Skeletal muscle cell (primary cell): Measurements from ENCODE around the gene TACR1.
"Not testable (repeated sequence)": the region's sequence is repeated elsewhere in the genome, so short reads cannot be mapped to it uniquely, and the experiment has no call there.

Experiments used
- DNase-seq: peaks from one replicate; pipeline ENCODE4 v3.0.0-alpha.2; 2010; ENCODE audit warnings: low read depth
- H3K4me3 ChIP-seq: 2 replicates; pipeline ENCODE4 v1.5.1; 2011; ENCODE audit warnings: low read depth, mild to moderate bottlenecking, control low read depth, low read length, moderate library complexity

TACR1 gene

DNA sequence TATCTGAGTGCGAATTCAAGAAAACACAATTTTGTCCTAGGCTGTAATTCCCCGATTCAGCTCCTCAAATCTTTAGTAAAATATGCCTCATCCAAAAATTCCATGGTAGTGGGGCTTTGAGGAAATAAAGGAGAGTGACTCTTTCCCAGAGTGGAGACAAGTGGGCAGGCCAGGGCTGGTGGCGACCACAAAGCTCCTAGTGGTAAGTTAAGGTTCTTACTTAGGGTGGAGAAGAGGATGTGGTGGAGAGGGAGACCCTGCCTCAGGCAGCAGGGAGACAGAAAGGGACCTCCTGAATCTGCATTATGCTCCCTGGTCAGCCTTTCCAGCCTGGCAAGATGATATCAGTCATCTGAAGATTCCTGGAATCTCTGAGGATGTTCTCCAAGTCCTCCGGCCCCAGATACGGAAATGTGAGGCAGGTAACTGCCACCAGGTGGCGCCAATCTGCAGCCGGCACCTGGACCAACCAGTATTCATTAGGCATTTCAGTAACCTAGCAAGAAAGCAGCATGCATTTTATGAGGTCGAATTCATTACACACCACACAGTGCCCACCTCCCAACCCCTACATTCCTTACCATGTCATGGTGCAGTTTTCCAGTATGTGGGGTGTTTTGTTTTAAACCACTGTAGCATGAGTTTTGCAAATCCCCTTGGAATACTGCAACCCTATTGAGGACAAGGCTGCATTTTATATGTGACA lies 134.5 kb downstream of the TACR1 start:
- DNase-seq = no peak
- H3K4me3 ChIP-seq = no peak overlapping the region

DNA sequence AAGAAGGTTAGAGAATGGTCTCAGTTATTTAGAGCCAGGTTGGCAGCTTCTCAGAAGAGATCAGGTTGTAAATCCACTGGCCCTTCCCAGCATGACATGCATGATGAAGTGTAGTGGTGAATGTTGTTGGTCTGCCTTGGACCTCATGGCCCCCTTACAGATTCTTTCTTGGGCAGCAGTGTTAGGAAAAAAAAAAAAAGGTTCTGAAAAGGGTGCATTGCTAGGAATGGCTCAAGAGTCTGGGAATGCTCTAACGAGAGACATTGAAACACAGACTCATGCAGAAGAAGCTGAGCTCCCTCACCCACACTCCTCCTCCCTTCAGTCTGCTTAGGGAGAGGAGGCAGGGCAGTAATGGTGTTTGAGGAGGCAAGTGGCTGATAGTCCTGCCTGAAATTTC lies 135.4 kb downstream of the TACR1 start:
- H3K4me3 ChIP-seq = no peak overlapping the region
- no peak for DNase-seq

DNA sequence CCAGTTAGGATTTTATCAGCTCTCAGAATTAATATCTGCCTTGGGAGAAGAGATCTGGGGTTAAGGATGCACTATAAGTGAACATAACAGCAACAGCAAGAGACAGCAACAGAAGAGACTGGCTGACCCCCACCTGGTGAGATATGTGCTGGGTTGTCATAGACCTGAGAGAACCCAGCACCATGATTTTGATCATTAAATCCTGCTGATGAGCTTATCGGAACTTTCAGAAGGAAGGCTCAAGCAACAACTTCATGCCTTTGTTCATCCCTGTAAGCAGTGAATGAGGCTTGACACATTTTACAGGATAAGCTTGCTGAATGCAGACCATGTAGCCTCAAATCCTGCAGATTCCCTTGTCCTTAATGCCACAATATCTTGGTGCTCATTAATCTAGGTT lies 140.9 kb downstream of the TACR1 start:
- DNase-seq = no peak
- H3K4me3 ChIP-seq = no peak overlapping the region

DNA sequence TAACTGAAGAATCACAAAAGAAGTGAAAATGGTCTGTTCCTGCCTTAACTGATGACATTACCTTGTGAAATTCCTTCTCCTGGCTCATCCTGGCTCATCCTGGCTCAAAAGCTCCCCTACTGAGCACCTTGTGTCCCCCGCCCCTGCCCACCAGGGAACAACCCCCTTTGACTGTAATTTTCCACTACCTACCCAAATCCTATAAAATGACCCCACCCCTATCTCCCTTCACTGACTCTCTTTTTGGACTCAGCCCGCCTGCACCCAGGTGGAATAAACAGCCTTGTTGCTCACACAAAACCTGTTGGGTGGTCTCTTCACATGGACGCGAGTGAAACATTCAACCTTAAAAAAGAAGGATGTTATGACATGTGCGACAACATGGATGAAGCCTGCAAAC lies 142.2 kb downstream of the TACR1 start:
- not testable (repeated sequence) for DNase-seq

DNA sequence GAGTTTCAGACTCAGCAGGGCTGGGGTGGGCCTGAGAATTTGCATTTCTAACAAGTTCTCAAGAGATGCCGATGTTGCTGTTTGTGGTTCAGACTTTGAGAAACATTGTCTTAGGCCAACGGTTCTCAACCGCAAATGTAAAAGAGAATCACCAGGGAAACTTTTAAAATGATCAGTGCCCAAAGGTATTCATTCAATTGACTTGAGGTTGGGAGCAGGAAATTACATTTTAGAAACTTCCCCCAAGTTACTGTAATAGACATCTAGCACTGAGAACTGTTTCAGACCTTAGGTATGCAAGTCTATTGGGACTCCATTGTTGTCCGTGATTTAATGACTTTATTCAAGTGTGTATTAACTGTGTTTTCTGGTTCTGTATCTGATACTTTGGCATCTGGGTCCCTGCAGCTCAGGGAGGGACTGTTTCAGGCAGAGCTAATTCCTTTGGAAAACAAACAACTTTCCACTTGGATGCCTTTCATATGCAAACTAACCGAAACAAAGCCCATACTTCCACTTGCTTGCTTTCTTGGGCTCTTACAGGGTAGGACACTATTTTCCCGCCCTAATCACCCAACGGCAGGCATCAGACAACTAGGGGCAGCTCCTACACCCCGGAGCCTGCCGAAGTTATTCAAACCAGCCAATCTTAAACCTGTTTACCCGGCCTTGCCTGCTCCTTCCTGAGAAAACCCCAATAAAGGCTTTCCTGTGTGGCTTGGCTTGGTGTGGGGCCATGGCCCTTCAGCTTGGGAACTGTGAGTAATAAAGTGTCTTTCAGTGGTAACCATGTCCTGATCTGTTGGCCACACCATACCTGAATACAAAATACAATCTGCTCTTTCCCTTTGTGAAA lies 143.3 kb downstream of the TACR1 start:
- no peak overlapping the region for H3K4me3 ChIP-seq
- no peak for DNase-seq

More for the DNA sequence above, 142.2 kb downstream of the TACR1 start:
- not testable (repeated sequence) for H3K4me3 ChIP-seq

DNA sequence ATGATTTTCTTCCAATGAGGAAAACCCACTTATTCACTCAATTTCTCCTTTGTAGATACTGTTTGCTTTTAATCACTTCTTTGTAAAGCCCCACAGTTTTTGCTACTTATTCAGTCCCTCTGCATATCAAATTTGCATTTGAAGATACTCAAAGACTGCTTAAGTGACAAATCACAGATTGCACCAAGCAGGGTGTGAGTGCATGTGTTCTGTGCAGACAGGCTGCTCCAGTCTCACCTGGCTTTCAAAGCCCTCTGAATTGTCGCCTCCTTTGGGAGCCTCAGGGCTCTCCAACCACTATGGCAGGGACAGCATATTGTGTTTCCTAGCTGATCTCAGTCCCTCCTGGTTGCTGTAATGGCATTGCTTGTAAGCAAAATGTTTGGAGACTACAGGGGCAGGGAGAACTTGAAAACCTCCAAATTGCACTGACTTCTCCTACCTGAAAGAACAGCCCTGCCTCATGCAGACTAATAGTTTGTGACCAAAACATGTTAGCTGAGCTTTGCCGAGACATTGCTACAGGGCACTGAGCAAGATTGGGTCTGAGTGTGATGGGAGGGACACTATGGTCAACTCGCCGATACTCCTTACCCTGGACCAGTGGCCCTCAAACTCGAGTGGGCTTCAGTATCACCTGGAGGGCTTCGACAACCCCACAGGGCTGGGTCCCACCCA lies 144.0 kb downstream of the TACR1 start:
- no peak for DNase-seq
- no peak overlapping the region for H3K4me3 ChIP-seq

DNA sequence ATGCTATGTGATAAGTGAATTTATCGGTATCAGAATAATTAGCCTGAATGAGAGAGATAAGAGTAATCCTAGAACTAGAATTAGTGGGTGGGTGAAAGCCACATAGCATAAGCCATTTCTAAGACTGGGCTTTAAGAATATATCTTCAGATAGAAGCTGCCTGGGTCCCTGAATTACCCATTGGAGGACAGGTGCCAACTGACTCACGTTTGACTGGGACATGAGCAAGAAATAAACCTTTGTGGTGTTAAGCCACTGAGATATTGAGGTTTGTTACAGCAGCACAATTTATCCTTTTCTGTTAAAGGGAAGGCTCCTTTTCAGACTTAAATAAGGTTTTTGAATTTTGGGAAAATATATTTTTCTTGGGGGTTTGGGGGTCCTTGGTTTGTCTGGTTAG lies 145.0 kb downstream of the TACR1 start:
- H3K4me3 ChIP-seq = no peak overlapping the region
- DNase-seq = no peak

DNA sequence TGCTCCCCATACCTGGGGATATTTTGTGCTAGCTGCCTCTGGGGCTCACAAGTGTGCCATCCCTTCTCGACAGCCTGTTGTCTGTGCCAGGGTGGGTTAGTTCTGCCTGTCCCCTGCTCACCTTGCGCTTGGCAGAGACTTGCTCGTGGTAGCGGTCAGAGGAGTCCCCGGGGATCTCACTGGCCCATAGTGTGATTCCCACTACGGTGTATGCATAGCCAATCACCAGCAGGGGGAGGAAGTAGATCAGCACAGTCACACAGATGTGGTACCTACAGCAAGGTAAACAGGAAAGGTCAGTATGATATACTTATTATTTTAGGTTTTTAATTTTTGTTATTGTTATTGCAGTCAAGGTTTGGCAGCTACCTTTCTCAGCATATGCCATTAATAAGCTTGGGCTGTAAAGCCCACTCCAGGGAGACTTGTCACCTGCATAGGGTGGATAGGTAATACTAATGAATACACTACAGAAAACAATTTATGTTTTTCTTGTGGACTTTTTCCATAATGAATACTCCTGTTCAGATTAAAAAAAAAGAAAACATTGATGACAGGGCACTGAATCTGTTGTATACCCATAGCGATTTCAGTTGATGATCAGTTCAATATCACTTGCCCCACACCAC lies 145.7 kb downstream of the TACR1 start:
- no peak overlapping the region for H3K4me3 ChIP-seq
- DNase-seq = no peak

DNA sequence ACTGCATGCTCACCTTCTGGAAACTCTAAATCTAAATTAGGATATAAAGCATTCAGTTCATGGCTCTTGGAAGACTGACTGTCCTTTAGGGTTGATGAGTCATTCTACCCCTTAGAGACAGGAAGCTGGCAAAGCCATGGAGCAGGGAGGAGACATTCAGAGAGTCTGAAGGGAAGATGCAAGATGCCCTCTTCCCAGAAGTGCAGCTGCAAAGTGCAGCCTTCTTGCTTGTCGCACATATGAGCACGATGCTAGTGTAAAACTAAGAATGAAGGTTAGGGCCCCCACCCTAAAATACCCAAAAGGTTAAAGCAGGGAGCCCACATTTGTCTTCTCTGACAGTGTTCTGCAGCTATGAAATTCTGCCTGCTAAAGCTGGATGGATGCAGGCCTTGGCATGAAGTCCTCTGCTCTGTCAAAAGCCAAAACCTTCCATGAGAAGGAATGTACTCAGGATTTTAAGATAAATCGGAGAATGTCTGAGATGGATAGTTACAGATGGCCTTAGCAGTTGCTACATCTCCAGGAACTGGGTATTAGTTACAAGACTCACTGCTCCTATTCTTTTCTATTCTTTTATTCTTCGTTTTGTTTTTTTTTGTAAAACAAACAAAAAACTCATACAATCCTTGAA lies 151.2 kb downstream of the TACR1 start:
- H3K4me3 ChIP-seq = no peak overlapping the region
- peak; percentile 15 for DNase-seq

DNA sequence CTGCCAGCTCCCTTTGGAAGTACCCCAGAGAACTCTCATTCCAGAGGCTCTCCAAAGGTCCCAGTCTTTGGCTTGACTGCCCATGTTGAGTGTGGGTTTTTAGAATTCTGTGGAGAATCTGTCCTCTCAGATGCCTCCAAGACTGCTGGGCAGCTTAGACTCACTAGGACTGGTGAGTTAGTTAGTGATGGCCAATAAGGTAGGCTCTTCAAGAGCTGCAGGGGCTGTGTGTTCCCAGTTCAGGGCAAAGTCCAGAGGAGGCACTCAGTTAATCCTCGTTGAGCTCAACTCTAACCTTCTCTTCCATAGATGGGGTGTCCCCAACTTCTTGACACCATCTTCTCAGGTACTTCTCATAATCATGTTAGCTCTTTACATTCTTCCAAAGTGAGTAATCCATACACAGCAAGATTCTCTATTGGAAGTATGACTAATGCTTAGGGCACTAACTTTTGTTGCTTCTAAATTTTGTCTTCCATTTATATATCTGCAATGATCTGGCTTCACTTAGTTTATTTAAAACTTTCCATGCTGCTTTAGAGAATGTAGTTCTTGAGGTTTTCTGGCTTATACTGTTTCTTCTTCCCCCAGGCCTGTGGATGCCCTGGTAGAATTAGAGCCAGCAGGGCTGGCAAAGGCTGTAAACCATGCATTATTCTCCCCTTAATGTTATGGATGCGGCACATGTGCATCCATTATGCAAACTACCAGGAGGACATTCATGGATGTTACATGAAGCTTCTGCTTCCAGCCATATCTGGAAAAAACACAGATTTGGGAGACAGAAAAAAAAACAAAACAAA lies 151.9 kb downstream of the TACR1 start:
- no peak overlapping the region for H3K4me3 ChIP-seq

DNA sequence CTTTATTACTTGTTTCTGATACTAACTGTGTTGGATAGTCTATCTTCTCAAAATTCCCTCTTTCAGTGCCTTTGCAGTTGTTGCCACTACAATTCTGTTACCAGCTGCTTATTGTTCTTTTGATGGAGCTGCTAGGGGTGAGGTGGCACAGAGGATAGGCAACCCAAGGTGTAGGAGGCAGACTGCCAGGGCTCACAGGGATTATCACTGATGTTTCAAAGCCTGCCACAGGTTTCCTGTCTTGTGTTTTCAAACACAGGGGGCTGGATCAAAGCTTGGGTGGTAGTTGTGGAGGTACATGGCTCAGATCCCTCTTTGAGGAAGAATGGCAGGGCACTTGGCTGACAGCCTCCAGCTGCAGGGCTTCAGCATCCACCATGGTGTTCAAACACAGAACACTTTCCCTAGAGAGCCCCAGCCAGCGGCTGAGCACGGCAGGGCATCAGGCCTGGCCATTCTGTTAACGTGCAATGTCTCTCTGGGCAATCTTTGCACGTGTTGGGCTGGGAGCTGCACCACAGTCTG lies 153.7 kb downstream of the TACR1 start:
- DNase-seq = no peak

More for the DNA sequence above, 151.9 kb downstream of the TACR1 start:
- DNase-seq = peak; percentile 3

DNA sequence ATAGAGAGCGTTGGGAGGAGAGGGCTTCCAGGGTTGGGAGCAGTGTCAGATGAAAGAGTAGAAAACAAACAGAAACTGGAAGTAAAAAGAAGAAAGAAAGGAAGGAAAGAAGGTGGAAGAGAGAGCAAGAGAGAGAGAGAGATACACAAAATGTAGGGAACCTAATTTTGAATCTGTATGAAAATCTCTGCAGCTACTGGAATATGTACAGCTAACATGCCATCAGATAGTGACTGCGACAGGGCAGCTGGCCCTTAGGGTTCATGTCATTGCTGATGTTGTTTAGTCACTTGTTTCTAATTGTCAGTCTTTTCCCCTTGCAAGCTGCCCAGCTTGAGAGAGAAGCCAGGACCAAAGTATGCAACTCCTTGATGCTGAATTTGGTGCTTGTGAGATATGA lies 155.0 kb downstream of the TACR1 start:
- no peak overlapping the region for H3K4me3 ChIP-seq
- no peak for DNase-seq

More for the DNA sequence above, 153.7 kb downstream of the TACR1 start:
- no peak overlapping the region for H3K4me3 ChIP-seq

DNA sequence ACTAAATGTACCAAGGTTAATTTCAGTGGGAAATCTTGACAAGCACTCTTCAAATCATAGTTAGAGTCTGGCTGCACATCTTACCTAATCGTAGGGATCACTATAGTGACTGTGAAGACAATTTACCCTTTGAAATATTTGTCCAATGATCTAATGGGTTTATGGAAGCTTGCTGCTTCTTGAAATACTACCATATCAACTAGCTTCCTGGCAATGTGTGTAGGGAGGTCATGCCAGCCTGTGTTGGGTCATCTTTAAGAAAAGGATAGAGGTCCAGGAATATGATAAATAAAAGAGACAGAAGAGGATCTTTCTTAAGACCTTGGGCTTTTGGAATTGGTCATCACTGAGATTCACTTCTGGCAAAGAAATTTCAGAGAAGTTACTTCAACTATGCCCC lies 156.5 kb downstream of the TACR1 start:
- H3K4me3 ChIP-seq = no peak overlapping the region
- no peak for DNase-seq

DNA sequence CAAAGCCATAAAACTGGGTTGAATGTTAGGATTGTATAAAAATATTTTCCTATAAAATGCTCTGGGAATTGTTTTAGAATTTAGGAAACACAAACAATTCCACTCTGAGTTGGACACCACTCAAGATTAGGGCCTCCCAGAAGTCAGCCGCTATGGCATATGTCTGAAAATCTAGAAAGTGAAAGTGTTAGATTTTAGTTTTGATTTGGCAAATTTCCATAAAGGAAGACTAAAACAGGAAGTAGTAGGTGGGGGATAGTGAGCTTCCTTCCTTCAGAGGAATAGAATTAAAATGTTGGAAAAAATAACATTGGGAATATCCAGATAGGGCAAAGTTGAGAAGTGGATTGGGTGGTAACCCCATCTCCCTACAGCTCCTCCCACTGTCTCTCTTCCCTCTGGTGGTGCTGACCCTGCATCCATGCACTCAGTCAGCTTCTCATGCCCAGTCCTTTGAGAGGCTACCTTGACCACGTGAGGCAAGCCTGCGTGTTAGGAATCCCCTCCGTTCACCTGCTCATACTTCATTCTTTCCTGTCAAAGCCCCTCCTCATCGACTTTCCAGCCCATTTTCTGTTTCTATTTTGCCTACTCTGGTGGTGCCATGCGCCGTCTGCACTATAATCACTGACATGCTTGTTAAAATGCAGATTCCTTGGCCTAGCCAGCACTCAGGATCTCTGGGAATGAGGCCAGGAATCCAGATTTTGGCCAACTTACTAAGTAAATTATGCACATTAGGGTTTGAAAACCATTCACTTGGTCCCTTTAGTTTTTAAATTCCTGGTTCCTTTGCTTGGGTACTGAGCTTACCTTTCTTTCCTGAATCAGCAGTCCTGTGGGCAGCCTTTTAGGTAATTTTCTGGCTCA lies 157.4 kb downstream of the TACR1 start:
- H3K4me3 ChIP-seq = no peak overlapping the region
- no peak for DNase-seq

DNA sequence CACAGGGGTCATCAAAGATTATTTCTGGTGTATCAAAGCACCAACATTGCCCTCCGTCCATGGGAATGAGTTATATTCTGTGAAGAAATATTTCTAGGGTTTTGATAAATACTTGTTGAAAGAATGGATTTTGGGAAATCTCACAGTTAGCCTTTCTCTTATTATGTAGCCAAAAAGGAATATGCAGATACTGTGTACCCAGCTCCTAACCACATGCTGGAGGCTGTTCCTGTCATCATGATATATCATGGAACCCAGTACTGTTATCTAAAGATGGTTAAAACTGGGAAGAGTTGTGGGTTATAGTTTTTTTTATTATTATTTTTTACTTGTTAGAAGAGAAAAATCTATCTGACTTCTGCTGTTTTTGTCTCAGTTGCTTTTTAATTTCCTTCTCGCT lies 158.1 kb downstream of the TACR1 start:
- no peak overlapping the region for H3K4me3 ChIP-seq
- DNase-seq = no peak

DNA sequence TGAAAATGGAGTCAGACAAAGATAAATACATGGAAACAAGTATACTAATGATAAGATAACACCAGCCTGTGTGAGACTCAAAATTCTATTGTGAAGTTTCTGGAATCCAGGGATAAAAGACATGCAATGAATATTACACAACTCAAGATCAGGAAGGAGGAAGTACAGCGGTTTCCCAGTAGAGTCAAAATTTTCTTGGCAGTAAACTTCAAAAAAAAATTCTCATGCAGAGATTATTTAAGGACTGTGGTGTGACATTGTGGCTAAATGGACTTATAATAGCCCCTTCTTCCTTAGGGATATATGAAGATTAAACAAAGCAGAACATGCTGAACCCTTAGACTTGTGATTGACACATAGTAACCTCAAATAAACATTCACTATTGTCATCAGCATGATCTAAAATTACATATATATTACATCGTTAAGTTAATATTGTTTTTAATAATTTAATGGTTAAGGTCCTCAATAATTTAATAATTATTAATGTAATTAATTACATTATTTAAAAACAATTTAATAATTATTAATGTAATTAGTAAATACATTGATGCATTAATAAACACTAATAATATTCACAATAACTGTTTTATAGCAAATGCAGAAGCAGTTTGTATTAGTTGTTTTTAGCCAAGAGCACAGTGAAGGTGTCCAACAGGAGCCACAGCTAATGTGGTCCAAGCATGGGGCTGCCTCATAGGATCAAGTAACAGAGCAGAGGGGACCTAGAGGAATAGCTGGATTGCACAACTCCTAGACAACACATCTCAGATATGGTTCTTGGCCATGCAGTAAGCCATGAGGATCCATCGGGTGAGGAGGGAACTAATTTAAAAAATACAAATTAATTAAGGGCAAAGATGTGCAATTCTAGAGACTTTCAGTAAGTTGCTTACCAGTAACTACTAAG lies 163.6 kb downstream of the TACR1 start:
- H3K4me3 ChIP-seq = no peak overlapping the region
- peak; percentile 1 for DNase-seq

DNA sequence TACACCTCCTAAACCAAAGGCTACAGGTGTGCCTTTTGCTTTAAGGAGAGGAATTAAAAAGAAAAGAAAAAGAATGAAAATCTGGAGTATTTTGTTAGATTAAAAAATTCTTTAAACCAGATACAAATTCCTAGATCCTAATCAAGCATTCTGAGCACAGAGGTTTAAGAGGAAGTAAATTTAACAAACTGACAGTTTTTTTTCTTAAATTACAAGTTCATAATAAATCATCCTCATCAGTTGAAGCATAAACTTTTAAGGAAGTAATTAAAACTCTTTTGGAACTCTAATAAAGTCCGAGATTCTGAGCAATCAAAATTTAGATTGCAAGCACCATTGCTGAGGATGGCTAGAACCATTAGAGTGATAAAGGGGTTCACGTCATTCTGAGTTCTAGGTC lies 165.8 kb downstream of the TACR1 start:
- H3K4me3 ChIP-seq = no peak overlapping the region
- no peak for DNase-seq
